ENCODE measurements around the gene BICDL1. TPM values are rescaled to one million over a fixed set of nuclear protein-coding genes. Genes with fewer than 3 reads are reported as not detected.
A peak's percentile ranks its signal among the peaks of the same experiment; 100 is the strongest.

The BICDL1 gene
- polyA plus RNA-seq, 4 donors = 34.5 to 42.7 (median 39.7) TPM

DNA sequence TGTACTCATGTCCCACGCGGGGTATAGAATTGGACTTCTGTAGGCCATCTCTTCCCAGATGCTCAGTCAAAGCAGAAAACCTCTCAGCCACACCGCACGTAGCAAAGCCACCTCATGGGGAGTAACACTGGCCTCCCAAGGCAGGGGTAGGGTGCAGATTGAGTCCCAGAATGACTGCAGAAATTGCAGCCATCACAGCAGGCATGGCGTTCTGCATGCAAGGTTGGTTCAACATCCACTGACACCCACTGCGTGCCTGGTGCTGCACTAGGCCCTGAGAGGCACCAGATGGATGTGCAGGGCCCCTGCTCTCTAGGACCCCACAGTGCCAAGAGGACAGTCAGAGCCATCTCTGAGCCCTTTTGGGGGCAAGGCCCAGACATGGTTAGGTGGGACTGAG lies 87.6 kb downstream of the BICDL1 start:
- no peak for DNase-seq (ENCODE audit: low read depth in 4 of 4, low spot score in 2 of 4)

DNA sequence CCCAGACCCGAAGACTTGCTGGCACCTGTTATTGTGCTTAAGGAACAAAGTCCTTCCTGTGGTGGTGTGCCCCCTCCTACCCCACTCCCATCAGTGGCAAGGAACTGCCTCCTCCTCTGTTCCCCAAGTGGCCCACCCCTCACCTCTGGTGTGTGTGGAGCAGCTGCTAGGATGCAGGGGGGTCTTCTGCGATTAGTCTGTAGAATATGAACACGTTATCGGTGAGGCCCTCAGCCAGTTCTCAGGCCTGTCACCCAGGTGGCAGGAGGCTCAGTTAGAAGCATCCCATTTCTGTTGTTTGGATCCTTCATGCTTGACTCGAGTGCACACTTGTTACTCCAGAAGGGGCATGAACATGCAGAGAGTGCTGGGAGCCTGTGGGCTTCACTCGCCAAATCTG lies 88.2 kb downstream of the BICDL1 start:
- DNase-seq (ENCODE audit: low read depth in 4 of 4, low spot score in 2 of 4) = no peak

DNA sequence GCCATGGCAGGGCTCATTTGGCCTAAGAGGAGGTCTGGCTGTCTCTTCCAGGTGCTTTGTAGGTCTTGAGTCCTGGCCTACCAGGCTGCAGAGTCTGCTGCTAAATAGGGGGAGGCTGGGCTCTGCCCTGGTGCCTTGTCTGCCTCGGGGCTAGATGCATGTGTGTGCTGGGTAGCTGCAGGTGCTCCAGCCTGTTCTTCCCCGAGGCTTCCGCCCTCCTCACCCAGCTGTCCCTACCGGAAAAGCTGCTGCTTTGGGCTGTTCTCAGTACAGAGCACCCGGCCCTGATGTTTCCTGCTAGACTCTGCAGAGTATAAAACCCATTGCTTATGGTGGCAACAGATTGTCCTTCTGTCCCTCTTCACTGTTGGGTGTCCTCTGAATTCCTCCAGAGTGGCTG lies 89.8 kb downstream of the BICDL1 start:
- no peak for DNase-seq (ENCODE audit: low read depth in 4 of 4, low spot score in 2 of 4)

DNA sequence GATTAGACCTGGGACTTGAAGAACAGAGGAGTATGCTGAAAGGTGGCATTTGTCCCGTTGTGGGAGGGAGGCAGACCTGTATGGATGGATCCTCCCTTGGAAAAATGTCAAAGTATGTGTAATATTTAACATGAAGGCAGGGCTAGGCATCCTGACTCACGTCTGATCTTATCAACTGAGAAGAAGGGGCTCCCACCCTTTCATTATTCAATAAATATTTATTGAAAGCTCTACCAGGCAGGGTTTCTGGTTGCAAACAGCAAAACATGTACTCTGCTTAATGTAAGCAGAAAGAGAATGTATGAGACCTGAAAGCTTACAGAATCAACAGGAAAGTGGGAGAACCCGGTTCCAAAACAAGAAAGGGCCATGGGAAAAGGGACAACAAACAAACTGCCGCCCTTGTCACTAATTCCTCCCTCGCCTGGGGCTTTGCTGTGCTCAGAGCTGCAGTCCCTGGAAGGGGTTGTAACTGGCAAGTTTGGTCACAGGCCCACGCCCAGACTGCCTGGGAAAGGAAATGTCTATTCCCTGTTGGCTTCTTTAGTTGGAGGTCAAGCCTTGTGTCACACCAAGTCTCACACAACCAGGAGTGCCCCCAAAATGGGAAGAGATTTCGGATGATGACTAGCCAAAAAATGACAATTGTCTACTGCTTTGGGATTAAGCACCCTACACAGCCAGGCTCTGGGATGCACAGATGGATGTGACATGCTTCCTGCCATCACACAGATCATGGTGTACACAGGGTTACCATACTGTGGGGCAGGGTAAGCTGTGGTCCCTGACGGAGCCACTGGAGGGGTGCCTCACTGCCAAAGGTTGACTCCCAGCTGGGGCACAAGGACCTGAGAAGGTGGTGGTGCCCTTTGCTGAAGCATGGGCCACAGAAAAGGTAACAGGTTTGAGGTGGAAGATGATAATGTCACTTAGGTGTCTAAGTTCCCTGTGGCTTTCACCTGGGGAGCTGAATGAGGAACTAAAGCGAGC lies 90.7 kb downstream of the BICDL1 start:
- no peak for DNase-seq (ENCODE audit: low read depth in 4 of 4, low spot score in 2 of 4)

DNA sequence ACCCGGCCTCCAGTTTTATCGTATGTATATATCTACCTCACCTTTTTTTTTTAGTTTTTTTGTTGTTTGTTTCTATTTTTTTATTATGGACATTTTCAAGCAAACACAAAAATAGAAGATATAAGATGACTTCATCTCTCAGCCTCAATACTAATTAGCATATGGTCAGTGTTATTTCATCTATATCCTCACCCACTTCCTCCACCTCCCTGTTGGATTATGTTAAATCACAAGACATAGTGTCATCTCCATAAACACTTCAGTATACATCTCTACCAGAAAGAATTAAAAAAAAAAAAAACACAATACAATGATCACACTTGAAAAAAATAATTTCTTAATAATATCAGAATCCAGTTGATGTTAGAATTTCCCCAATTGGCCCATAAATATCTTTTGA lies 92.6 kb downstream of the BICDL1 start:
- no peak for DNase-seq (ENCODE audit: low read depth in 4 of 4, low spot score in 2 of 4)

DNA sequence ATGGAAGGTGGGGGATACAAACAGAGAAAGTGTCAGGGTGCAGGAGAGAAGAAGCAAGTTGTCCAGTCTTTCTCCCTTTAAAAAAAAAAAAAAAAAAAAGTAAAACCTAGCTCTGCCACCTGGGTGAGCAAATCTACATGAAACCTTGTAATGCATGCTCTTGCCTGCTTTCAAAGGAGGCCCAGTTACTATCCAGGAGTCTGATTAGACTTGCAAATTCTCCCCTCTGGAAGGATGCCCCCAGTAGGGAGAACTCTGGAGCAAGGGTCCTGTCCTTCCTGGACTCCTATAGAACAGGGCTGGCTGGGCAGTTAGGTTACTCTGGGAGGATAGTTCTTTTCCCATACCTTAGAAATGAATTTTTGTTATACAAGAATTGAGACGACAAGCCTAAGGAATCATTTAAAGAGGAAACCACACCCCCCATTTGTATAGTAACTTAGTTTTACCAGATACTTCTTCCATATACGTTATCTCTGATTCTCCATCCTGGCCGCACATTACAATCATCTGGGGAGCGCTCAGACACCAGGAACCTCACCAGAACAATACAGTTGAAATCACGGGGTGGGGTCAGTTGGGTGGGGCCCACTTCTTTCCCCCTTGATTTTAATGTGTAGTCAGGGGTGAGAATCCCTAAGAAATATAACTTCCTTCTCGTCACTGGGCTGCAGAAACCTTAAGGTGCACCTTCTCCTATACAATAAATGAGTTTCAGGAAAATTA lies 97.0 kb downstream of the BICDL1 start:
- no peak for DNase-seq (ENCODE audit: low read depth in 4 of 4, low spot score in 2 of 4)

DNA sequence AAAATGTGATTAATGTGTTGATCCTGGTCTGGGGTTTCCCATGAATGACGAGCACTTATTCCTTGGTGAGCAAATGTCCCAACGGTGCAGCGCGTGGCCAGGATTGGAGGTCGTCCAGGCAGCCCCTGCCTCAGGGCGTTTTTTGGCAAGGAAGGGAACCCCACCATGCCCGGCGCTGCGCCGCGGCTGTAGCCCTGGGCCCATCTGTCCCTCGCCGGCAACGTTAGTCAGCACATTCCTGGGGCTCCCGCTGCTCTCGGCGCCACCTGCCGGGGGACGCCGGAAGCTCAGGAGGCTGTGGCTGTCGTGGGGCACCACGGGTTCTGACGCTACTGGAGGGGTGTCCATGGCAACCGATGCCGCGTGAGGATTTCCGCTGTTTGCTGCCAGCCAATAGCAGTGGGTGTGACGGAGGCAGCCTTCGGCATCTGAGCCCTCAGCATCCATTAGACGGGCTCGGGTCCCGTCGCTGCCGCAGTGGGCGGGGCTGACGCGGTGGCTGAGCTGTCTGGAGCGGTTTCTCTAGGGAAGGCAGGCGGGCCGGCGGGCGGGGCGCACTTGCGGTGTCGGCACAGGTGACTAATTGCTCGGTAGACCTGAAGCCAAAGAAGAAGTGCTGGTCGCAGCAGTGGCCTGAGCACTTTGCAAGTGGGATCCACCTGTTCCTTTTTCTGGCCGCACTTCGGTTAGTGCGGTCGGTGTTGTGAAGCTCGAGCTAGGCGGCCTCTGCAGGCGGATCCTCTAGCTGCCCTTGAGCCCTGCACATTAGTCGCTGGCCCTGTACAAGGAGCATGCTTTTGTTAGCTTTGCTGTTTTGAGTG lies 98.0 kb downstream of the BICDL1 start:
- DNase-seq (ENCODE audit: low read depth in 4 of 4, low spot score in 2 of 4) = peak; percentile 88 to 93 (median 92)

DNA sequence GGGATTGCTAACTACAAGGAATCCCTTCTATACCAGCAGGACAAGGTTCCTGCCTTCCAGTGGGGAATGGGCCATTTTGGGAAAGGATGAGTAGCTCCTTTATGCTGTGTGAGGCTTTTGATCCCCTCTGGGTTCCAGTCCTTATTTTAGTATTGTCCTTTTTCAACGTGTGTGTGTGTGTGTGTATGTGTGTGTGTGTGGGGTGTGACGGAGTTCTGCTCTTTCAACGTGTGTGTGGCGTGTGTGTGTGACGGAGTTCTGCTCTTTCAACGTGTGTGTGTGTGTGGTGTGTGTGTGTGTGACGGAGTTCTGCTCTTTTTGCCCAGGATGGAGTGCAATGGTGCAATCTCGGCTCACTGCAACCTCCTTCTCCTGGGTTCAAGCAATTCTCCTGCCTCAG lies 100.1 kb downstream of the BICDL1 start:
- DNase-seq (ENCODE audit: low read depth in 4 of 4, low spot score in 2 of 4) = no peak

DNA sequence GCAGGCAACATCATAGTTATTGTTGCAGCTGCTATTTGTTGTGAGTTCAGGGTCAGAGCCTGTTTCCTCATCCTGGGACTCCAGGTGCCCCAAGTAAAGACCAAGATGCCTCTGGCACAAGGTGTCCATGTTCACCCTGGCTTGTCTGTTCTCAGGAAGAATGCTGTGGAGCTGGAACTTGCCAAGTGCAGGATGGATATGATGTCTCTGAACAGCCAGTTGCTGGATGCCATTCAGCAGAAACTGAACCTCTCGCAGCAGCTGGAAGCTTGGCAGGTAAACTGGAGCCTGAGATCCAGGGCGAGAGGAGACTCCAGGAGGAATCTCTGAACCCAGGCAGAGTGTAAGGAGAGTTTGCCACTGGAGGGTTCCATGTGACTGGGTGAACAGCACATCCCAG lies 100.8 kb downstream of the BICDL1 start:
- DNase-seq (ENCODE audit: low read depth in 4 of 4, low spot score in 2 of 4) = no peak

DNA sequence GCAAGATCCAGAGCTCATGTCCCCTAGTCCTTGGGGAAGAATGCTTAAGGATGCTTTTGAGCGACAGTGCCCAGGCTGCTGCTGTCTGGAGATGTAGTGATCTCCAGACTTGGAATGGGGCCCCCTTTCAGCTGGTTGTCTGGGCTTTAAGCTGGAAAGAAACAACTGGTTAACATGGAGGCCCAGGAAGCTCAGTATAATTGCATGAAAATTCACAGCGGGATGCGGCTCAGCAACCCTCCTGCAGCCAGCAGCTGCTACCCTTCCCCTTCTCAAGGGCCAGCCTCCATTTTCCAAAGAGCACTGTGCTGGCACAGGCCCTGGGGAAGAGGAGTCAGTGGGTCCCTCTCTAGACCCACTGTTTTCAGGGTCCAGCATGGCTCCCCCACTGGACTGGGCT lies 101.2 kb downstream of the BICDL1 start:
- DNase-seq (ENCODE audit: low read depth in 4 of 4, low spot score in 2 of 4) = no peak

DNA sequence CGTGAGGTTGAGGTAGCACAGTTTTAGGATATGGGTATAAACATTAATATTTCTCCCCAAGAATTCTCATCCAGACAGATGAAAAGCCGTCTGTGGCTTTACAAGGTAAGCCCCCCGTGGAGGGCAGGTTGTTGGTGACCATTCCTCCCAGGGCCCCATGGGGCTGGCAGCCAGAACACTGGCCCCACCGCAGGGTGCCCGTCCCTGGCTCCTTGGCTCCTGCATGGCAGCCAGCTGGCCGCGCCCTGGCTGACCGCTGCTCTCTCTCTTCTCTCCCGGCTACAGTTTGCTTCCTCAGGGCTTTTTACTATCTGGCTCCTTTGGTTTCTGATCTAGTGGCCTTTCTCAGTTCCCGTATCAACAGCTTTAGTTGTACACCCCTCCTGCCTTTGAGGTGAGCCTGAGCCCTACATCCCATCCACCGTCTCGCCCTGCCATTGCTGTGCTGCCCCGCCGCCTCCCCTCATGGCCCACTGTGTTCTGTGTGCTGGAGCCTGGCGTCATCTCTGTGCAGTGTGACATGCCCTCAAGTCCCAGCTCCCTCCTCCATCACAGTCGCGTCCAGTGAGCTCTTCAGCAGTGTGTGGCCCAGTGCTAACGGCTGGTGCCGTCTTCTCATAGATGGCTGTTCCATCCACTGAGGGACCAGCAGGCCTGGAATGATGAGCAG lies 101.7 kb downstream of the BICDL1 start:
- no peak for DNase-seq (ENCODE audit: low read depth in 4 of 4, low spot score in 2 of 4)

DNA sequence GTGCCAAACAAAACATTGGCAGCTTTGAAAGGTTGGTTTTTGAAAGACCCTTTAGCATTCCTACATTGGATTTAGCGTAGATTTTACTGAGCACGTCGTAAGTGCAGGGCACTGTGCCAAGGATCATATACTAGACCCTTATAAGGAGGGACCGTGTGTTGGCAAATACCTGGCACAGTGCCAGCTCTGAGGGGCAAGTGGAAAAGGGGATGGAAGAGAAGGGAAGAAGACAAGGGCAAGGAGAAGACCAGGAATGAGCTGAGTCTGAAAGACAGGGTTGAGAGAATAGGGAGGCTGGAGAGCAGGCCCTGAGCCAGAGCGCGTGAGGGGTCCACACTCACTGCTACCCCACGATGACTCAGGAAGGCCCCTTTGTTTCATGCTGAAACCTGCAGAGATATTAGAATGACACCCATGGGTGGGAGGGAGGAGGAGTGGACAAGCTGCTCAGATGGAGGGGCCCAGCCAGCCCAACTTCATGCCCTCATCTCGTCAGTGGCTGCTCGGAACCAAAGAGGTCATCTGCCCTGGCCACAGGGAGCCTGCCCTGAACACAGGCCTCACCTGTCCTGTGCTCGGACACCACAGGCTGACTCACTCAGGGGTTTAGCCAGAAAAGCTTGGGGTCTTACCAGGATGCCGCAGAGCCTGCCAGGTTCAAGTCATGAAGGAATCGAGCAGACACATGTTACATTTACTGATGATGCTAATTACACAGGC lies 102.5 kb downstream of the BICDL1 start:
- no peak for DNase-seq (ENCODE audit: low read depth in 4 of 4, low spot score in 2 of 4)

DNA sequence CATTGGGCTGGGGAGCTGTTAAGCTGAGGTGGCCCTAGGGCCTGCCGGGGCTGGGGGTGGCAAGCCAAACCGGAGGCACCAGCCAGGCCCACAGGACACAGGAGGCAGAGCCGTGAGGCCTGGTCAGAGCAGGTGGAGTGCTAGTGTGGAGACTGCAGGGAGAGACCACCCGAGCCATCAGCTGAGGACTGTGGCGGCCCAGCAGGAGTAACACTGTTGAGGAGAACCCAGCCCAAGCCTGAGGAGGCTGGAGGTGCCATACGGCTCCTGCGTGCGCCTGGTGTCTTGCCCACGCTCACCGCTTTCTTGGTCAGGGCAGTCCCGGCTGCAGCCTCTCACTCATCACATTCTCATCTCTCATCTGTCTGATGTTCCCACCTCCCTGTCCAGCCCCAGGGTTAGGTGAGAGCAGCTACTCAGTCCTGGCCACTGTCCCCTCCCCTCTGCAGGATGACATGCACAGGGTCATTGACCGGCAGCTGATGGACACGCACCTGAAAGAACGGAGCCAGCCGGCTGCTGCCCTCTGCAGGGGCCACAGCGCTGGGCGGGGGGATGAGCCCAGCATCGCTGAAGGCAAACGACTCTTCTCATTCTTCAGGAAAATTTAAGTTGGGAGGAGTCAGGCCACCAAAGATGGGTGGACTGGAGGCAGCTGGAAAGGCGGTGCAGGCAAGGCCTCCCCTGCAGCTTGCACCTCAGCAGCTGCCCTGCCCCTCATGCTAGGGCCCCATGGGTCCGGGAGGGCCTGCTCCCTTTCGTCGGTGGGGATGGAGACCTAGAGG lies 103.7 kb downstream of the BICDL1 start:
- no peak for DNase-seq (ENCODE audit: low read depth in 4 of 4, low spot score in 2 of 4)

DNA sequence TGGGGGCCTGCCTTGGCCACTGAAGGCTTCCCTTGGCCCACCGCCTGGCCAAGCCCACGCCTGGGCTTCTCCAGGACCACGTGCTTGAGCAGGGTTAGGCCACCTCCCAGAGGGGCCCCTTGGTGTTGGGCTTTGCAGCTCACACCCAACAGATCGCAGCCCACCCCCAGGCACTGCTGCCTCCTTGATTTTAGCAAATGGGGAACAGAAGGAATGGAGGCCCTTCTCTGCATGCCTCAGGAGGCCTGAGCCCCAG lies 104.2 kb downstream of the BICDL1 start:
- no peak for DNase-seq (ENCODE audit: low read depth in 4 of 4, low spot score in 2 of 4)

DNA sequence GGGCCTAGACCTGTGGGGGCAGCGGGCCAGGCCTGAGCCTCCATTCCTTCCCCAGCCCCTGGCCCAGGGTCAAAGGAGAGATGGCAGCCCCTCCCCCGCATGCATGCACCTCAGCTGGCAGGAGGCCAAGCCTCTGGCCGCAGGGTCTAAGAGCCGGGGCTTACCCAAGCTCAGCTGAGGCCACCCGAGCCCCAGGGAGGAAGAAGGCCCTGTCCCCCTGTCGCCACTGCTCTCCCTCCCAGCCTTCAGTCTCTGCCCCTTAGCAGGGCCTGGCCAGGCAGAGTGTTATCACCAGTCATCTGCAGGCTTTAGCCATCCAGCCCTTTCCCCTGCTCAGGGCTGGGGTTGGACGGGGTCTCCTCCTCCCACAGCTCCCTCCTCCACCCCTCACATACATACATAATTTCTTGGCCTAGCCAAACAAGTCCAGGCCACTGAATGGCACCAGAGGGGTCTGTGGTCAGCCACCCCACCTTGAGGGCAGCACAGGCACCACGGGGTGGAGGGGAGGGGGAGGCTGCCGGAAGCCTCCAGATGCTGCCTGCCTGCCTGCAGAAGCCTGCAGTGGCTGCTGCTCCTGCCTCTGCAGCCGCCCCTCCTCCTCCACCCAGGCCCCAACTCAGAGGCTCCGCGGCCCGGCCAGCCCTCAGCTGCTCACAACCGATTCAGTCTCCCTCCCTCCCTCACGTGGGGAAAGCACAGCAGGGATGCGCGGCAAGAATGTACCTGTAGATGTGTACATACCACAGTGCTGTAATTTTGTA lies 104.7 kb downstream of the BICDL1 start:
- DNase-seq (ENCODE audit: low read depth in 4 of 4, low spot score in 2 of 4) = no peak

DNA sequence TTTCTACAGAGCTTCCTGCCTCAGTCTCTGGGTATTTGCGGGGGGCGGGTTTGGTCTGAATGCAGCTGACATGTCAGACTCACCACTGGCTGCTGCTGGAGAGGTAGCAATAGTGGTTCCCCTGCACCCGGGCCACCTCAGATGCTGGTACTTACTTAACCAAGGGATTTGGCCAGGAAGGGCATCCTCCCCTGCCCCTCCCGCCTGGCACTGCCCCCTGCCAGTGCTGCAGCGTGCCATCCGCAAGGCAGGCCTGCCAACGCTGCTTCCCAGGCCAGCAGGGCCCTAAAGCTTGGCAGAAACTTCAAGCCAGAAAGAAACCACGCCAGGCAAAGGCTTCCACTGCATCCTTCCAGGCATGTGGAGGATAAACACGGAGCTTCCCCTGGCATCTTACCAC lies 105.4 kb downstream of the BICDL1 start:
- DNase-seq (ENCODE audit: low read depth in 4 of 4, low spot score in 2 of 4) = no peak

DNA sequence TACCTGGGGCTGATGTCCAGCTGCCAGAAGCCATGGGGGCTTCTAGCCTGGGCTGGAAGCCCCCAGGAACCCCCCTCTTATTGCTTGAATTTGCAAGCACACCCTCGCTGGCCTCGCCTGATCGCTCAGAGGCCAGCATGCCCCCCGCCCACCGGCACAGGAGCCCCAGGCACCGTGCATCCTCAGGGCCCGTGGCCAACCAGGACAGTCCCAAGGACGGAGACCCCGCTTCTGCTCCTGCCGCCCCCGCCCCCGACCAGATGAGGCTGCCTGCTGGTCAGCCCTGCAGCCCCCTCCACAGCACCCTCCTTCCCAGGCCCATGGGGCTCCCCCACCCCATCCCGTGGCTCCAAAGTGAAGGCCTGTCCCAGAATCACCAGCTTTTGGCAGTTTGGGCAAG lies 106.3 kb downstream of the BICDL1 start:
- no peak for DNase-seq (ENCODE audit: low read depth in 4 of 4, low spot score in 2 of 4)

DNA sequence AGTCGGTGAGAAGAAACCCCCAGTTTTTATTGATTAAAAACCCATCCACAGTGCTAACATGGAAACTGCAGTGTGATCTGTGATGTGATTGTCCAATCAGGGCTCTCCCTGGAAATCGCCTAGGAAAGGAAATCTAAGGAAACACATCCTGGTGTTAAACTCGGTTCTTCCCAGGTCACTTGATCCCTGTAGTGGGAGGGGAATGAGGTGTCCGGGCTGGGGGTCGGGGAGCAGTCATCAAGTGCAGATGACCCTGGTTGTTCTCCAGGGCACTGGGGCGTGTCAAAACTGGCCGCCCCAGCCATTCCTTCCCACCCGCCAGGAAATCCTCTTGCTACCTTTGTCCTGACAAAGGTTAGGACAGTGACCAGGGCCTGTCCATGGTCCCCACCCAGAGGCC lies 106.7 kb downstream of the BICDL1 start:
- DNase-seq (ENCODE audit: low read depth in 4 of 4, low spot score in 2 of 4) = no peak
